ENCODE results near the gene NPPC. TPM values are rescaled to one million over a fixed set of nuclear protein-coding genes. Genes with fewer than 3 reads are reported as not detected.
"Not testable (repeated sequence)": the region's sequence is repeated elsewhere in the genome, so short reads cannot be mapped to it uniquely, and the experiment has no call there.

NPPC gene
- total RNA-seq, 1 donor from 2014 or later = 0.36 TPM

- no peak for DNase-seq (ENCODE audit: low spot score)
Measured at GRCh38 chr2:231920366-231920765, 5.8 kb downstream of the NPPC start.

- DNase-seq (ENCODE audit: low spot score) = no peak
Measured at GRCh38 chr2:231919341-231920035, 6.7 kb downstream of the NPPC start.

- no peak for DNase-seq (ENCODE audit: low spot score)
Measured at GRCh38 chr2:231918501-231919330, 7.5 kb downstream of the NPPC start.

GRCh38 chr2:231917280-231918066, 8.7 kb downstream of the NPPC start:
- DNase-seq (ENCODE audit: low spot score) = no peak

- DNase-seq (ENCODE audit: low spot score) = no peak
Measured at GRCh38 chr2:231914077-231914690, 12.0 kb downstream of the NPPC start.

DNA sequence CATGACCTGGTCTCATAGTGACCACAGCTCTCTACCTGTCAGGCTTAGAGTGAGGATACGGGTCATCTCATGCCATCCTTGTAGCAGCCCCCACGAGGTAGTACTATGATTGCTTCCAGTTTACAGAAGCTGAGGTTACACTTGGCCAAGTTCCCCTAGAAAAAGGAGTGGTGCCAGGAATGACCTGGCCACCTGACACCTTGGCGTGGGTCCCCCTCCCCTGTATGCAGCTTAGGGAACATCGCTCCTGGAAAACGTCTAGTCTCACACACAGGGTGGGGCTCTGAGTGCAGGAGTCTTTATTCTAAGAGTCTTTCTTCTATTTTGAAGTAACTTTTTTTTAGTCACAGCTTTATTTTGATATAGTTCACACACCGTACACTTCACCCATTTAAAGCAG, 14.8 kb downstream of the NPPC start:
- no peak for DNase-seq (ENCODE audit: low spot score)

DNA sequence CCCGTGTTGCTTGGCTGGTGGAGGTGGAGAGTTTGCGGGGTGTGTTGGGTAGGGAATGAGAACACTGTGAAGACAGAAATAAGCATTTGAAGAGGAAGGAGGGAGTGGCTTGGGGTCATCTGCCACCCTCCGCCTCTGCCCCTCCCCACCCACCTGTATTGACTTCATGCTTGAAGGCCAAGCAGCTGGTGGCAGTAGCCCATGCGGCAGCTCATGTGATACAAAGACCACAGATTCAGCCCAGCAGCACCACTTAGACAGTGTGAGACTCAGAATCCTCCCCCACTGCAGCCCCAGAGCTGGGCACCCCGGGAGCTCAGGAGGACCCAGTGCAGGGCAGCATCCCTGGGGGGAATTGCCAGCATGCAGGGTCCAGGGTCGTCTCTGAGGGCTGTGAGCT, 15.4 kb downstream of the NPPC start:
- no peak for DNase-seq (ENCODE audit: low spot score)

DNA sequence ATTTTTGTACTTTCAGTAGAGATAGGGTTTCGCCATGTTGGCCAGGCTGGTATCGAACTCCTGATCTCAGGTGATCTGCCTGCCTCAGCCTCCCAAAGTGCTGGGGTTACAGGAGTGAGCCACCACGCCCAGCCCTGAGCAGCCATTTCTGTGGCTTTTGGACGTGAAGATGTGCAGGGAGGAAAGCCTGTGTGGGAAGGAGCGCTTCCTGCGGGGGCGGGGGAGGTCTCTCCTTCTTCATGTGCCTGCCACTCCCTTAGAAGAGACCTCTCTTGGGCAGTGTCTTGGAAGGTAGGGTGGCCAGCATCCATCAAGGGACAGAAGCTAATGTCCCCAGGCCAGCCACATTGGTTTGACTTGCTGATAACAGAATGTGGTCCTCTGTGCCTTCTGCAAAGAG, 16.0 kb downstream of the NPPC start:
- DNase-seq (ENCODE audit: low spot score) = not testable (repeated sequence)

GRCh38 chr2:231909631-231910030, 16.6 kb downstream of the NPPC start:
- no peak for DNase-seq (ENCODE audit: low spot score)

DNA sequence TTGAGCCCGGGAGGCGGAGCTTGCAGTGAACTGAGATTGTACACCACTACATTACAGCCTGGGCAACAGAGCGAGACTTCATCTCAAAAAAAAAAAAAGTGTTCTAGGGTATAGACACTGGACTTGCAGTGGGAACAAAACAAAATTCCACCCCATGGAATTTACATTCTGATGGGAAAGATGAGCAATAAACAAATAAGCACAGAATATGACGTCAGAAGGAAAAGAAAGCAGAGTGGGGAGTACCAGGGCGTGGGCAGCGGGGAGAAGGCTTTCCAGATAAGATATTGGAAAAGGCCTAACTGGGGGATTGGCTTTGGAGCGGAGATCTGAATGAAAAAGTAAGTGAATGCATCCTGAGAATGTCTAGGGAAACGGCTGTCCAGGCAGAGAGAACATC, 17.6 kb downstream of the NPPC start:
- DNase-seq (ENCODE audit: low spot score) = no peak

DNA sequence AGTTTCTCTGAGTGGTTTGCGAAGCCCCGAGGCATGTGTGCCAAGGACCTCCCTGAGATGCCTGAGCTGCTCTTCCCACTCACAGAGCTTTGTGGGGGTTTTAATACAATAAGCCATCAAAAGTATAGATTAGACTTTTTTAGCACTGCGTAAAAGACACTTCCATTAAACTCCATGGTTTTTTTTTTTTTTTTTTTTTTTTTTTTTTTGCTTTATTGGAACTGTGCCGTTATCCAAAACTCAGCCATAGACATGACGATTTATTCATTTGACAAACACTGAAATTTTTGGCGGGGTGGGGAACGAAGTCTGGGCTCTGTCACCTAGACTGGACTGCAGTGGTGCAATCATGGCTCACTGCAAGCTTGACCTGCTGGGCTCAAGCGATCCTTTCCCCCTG, 18.4 kb downstream of the NPPC start:
- no peak for DNase-seq (ENCODE audit: low spot score)

DNA sequence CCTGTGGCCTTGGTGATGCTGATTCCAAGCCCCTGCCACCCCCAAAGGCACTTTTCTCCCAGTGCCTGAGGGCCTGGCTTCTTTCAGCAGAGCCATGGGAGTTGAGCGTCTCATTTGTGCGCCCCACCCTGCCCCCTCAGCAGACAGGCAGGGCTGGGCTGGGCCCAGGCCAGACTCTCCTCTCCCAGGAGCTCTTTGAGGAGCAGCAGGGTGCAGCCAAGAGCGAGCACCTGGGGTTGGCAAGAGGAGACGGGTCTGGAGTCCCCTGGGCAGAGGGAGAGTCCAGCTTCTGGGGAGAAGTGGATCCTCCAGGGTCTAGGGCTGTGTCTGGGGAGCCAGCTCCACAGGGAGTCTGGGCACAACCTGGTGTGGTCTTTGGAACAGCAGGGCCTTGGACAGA, 21.2 kb downstream of the NPPC start:
- no peak for DNase-seq (ENCODE audit: low spot score)

DNA sequence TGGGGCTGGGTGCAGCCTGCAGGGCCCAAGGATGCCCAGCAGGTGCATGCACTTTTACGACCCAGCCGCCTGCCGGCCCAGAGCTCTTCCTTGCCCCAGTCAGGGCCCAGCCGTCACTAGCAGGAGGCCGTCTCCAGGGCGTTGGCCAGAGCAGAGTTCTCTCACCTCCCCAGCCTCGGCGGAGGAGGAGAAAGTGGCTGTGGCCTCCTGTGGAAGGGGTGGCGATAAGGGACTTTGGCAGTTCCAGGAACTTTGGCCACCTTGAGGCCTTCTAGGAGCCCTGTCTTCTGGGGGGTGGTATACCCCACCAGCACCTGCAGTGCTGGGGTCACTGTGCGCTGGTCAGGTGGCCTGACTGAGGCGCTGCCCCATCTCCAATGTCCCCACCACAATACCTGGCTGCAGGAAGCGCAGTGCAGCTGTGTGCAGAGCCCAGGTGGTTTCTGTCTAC, 22.0 kb downstream of the NPPC start:
- no peak for DNase-seq (ENCODE audit: low spot score)

DNA sequence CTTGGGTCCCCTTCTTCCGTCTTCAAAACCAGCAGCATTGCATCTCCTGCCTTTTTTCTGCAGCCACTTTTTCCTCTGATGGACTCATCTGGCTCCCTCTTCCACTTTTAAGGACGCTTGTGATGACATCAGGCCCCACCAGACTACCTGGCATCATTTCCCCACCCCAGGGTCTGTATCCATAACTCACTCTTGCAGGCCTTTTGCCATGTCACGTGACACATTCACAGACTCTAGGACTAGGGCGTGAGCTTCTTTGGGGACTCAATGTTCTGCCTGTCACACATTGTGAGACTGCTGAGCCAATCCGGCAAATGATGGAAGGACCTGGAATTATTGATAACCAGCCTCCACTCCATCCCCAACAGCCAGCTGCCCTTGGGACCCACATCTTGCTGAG, 23.6 kb downstream of the NPPC start:
- no peak for DNase-seq (ENCODE audit: low spot score)

- no peak for DNase-seq (ENCODE audit: low spot score)
Measured at GRCh38 chr2:231900972-231901371, 25.2 kb downstream of the NPPC start.

- DNase-seq (ENCODE audit: low spot score) = peak; percentile 60
Measured at GRCh38 chr2:231900486-231900942, 25.7 kb downstream of the NPPC start.

DNA sequence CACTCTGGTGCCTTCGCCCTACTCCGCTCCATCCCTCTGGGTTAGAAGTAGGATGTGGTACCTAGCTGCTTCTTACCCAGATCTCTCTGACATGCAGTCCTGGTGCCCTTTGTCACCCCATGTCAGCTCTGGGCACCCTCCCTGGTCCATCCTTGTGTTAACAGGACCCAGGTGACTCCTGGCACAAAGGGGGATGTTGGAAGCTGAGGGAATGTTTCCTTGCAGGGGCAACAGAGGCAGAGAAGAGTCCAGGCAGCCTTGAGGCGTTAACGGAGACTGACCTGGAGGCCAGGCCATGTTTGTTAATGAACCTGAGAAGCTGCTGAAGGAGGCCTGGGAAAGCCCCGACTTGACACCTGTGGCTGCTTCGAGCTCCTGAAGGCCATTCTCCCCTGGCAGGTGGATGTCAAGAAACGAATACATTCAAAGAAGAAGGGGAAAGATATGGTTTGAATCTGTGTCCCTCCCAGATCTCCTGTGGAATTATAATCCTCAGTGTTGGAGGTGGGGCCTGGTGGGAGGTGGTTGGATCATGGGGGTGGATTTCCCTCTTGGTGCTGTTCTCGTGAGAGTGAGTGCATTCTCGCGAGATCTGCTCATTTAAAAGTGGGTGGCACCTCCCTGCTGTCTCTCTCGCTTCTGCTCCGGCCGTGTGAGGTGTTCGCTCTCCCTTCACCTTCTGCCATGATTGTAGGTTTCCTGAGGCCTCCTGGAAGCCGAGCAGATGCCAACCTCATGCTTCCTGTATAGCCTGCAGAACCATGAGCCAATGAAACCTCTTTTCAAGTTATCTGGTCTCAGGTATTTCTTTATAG, 31.4 kb downstream of the NPPC start:
- no peak for DNase-seq (ENCODE audit: low spot score)

DNA sequence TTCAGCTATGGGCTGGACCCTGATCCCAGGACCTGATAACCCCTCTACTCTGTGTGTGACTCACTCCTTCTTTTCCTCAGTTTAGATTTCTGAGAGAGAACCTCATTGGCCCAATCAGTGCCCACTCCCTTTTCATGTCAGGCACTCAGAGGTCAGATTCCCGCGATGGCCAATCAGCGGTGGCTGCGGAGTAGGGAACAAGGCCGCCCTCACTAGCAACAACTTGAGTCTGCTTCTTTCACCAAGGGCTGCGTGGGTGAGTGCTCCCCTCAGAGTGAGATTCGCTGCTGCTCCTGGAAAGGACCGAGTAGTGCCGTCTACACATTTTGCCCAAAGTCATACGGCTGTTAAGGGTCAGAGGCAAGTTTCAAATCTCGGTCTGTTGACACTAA, 34.7 kb downstream of the NPPC start:
- DNase-seq (ENCODE audit: low spot score) = no peak

GRCh38 chr2:231890896-231891513, 35.2 kb downstream of the NPPC start:
- DNase-seq (ENCODE audit: low spot score) = no peak

DNA sequence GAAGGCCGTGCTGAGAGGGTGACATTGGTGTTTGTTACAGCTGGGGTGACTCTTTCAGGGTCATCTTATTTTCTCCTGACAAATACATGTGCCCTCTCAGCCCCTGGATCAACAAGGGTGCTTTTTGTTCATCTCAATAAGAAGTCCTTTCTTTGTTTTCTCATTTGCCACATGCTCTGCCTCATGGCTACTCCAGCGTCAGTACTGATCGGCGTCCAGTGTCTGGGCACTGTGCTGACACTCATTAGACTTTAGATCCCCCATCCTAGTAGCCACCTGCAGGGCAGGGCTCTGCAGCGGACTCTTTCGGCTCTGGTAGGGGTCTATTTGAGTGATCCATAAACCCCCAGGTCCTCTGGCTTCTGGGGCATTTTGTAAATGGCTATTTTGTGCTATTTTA, 38.4 kb downstream of the NPPC start:
- DNase-seq (ENCODE audit: low spot score) = no peak
